KOPT-K1 (cell line): Measurements from ENCODE around the gene RPL10A.

ENCODE experiments used
- H3K27ac ChIP-seq: fragments of 200-600 bp; sonication (generic); 2 replicates; pipeline ENCODE4 v1.5.1; 2016; ENCODE audit warnings: antibody characterized with exemption, mild to moderate bottlenecking, low read depth, low read length; ENCODE audit not compliant: poor library complexity, severe bottlenecking
- H3K36me3 ChIP-seq: fragments of 200-600 bp; sonication (generic); 2 replicates; pipeline ENCODE4 v1.5.1; 2017; ENCODE audit warnings: antibody characterized with exemption, mild to moderate bottlenecking, low read length, moderate library complexity; ENCODE audit not compliant: insufficient read depth
- H3K9me3 ChIP-seq: fragments of 200-600 bp; sonication (generic); 2 replicates; pipeline ENCODE4 v1.5.1; 2017; ENCODE audit warnings: antibody characterized with exemption, low read length, mild to moderate bottlenecking; ENCODE audit not compliant: insufficient read depth, poor library complexity, severe bottlenecking

The RPL10A gene

GRCh38 chr6:35477551-35478179 lies 9.5 kb downstream of the RPL10A start:
- peaks cover 24% of the 10 kb centered on the region for H3K36me3 ChIP-seq
- no peak overlapping the region for H3K27ac ChIP-seq
- no peaks in the 10 kb centered on the region for H3K9me3 ChIP-seq

- no peak overlapping the region for H3K27ac ChIP-seq
- no peaks in the 10 kb centered on the region for H3K9me3 ChIP-seq
- peaks cover 18% of the 10 kb centered on the region for H3K36me3 ChIP-seq
These were observed 10.1 kb downstream of the RPL10A start for GRCh38 chr6:35478259-35478658.

- Histone ChIP-seq H3K27ac (no peak overlapping the region), H3K36me3 (peaks cover 1% of the 10 kb centered on the region; the same call in 1 of the 2 replicates), H3K9me3 (no peaks in the 10 kb centered on the region)
These were observed 12.0 kb downstream of the RPL10A start for GRCh38 chr6:35480176-35480575.

GRCh38 chr6:35481226-35481625 lies 13.0 kb downstream of the RPL10A start:
- Histone ChIP-seq H3K9me3 (no peaks in the 10 kb centered on the region), H3K27ac (no peak overlapping the region), H3K36me3 (no peaks in the 10 kb centered on the region)

- Histone ChIP-seq H3K27ac (no peak overlapping the region), H3K9me3 (no peaks in the 10 kb centered on the region), H3K36me3 (no peaks in the 10 kb centered on the region)
These were observed 14.9 kb downstream of the RPL10A start for GRCh38 chr6:35483062-35483461.

- Histone ChIP-seq H3K27ac (no peak overlapping the region), H3K36me3 (no peaks in the 10 kb centered on the region), H3K9me3 (no peaks in the 10 kb centered on the region)
These were observed 15.3 kb downstream of the RPL10A start for GRCh38 chr6:35483490-35483889.

GRCh38 chr6:35483893-35484645 lies 15.9 kb downstream of the RPL10A start:
- H3K9me3 ChIP-seq: no peaks in the 10 kb centered on the region
- no peak overlapping the region for H3K27ac ChIP-seq
- H3K36me3 ChIP-seq: no peaks in the 10 kb centered on the region

GRCh38 chr6:35484921-35485392 lies 16.8 kb downstream of the RPL10A start:
- H3K9me3 ChIP-seq: no peaks in the 10 kb centered on the region
- no peaks in the 10 kb centered on the region for H3K36me3 ChIP-seq
- H3K27ac ChIP-seq: no peak overlapping the region

GRCh38 chr6:35485402-35485877 lies 17.2 kb downstream of the RPL10A start:
- Histone ChIP-seq H3K9me3 (no peaks in the 10 kb centered on the region), H3K36me3 (no peaks in the 10 kb centered on the region), H3K27ac (no peak overlapping the region)

- Histone ChIP-seq H3K27ac (no peak overlapping the region), H3K36me3 (no peaks in the 10 kb centered on the region), H3K9me3 (no peaks in the 10 kb centered on the region)
These were observed 18.1 kb downstream of the RPL10A start for GRCh38 chr6:35486005-35486925.

GRCh38 chr6:35487658-35488516 lies 19.7 kb downstream of the RPL10A start:
- H3K9me3 ChIP-seq: no peaks in the 10 kb centered on the region
- no peak overlapping the region for H3K27ac ChIP-seq
- no peaks in the 10 kb centered on the region for H3K36me3 ChIP-seq

- no peaks in the 10 kb centered on the region for H3K9me3 ChIP-seq
- no peak overlapping the region for H3K27ac ChIP-seq
- H3K36me3 ChIP-seq: no peaks in the 10 kb centered on the region
These were observed 20.3 kb downstream of the RPL10A start for GRCh38 chr6:35488517-35488862.

GRCh38 chr6:35489066-35489465 lies 20.9 kb downstream of the RPL10A start:
- Histone ChIP-seq H3K9me3 (no peaks in the 10 kb centered on the region), H3K27ac (no peak overlapping the region), H3K36me3 (no peaks in the 10 kb centered on the region)

- Histone ChIP-seq H3K9me3 (no peaks in the 10 kb centered on the region), H3K36me3 (no peaks in the 10 kb centered on the region), H3K27ac (no peak overlapping the region)
These were observed 22.0 kb downstream of the RPL10A start for GRCh38 chr6:35489995-35490791.
